Effector memory CD4-positive, alpha-beta T cell (primary cell): ENCODE results near the gene SLC14A1.

Source experiments
- DNase-seq, 3 donors: peaks; one replicate each; pipeline ENCODE4 v3.0.0-alpha.2; 2020
- H3K27ac ChIP-seq: 2 replicates; pipeline ENCODE4 v1.7.0; 2013; ENCODE audit warnings: mild to moderate bottlenecking, low read length, moderate library complexity; ENCODE audit not compliant: insufficient read depth, poor library complexity, severe bottlenecking
- H3K27me3 ChIP-seq: replicated peaks from 2 replicates; pipeline ENCODE4 v1.7.0; 2013; ENCODE audit warnings: mild to moderate bottlenecking, low read length; ENCODE audit not compliant: insufficient read depth, control insufficient read depth, poor library complexity, severe bottlenecking
- H3K36me3 ChIP-seq: 2 replicates; pipeline ENCODE4 v1.7.0; 2013; ENCODE audit warnings: mild to moderate bottlenecking, low read length, moderate library complexity; ENCODE audit not compliant: control insufficient read depth, insufficient read depth
- H3K4me1 ChIP-seq: 2 replicates; pipeline ENCODE4 v1.7.0; 2013; ENCODE audit warnings: low read length, mild to moderate bottlenecking; ENCODE audit not compliant: control insufficient read depth, insufficient read depth, poor library complexity, severe bottlenecking
- H3K4me3 ChIP-seq: 2 replicates; pipeline ENCODE4 v1.7.0; 2013; ENCODE audit warnings: low read length, low read depth, mild to moderate bottlenecking; ENCODE audit not compliant: insufficient read depth, poor library complexity, severe bottlenecking
- H3K9me3 ChIP-seq: 2 replicates; pipeline ENCODE4 v1.7.0; 2013; ENCODE audit warnings: mild to moderate bottlenecking, low read length, moderate library complexity; ENCODE audit not compliant: control insufficient read depth
- total RNA-seq, 3 donors: gene quantifications; one replicate each; lab custom pipeline; 2026; lab: John Stamatoyannopoulos, UW

Gene SLC14A1
- total RNA-seq = 11.8 to 18.2 (median 12.5) reads per million in 3 donors

DNA sequence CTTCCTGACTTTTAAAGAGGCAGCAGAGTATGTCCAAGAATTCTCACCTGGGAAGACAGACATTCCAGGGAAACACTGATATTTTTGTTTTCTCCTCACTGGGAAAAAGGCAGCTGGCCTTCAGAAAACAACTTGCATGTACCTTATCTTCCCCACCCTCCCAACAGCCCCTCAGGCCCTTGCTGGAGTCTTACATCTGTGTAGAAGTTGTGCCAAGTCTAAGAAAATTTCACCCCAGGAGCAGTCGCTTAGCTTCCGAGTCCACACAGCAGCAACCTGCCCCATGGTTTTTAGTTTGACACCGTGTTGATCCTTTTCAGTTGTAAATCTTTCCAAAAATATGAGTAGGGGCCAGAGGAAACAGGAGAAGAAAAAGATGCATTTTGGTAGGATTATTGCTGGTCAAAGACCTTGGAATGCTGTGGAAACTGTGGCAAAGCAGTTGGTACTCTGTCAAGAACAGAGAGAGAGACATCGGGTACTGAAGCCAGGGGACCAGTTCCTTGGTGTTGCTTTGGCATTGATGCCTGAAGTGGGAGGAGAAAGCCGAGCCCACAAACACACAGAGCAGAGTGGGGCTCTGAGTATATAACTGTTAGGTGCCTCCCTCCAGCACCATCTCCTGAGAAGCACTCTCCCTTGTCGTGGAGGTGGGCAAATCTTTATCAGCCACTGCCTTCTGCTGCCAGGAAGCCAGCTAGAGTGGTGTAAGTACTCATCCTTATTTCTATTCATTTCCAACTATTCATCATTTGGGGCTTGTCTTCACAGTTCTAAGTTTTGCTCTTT, at the start of gene SLC14A1:
Gene SLC14A1, plus strand, starts transcription at position 615 of the 789 bp plus-strand sequence. CDS start 6,140 bp downstream, outside the sequence.
- H3K4me1 ChIP-seq = no peaks in the 10 kb centered on the region
- H3K4me3 ChIP-seq = no peak within 1 kb of the TSS
- H3K27ac ChIP-seq = no peak within 1 kb of the TSS

DNA sequence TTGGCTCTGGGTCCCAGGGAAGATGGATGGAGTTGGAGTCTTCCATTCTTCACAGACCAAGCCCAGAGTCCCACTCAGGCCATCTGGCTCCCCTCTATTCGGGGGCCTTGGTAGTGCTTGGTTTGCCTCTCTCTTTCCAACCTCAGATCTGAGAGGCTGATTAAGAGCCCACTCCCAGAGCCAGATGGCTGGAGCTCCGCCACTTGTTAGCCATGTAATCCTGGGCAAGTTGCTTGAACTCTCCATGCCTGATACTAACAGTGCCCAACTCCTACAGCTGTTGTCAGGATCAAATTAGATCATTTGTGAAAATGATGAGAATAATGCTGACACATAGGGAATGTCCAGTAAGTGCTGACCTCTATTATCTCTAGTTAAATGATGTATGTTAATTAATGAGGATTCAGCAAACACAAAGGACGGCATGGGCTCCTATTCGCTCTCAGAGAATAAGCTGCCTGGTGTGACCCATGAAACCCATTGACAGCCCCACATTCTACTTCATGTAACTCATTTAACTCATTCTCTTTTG, 46.6 kb upstream of the SLC14A1 start:
- no peaks in the 10 kb centered on the region for H3K27me3 ChIP-seq
- no peak for DNase-seq
- no peak overlapping the region for H3K4me3 ChIP-seq
- no peak overlapping the region for H3K27ac ChIP-seq
- H3K9me3 ChIP-seq = no peaks in the 10 kb centered on the region
- no peaks in the 10 kb centered on the region for H3K4me1 ChIP-seq
- no peaks in the 10 kb centered on the region for H3K36me3 ChIP-seq

More for the DNA sequence above, at the start of gene SLC14A1:
- no peaks in the 10 kb centered on the region for H3K27me3 ChIP-seq
- H3K9me3 ChIP-seq = no peaks in the 10 kb centered on the region
- H3K36me3 ChIP-seq = no peaks in the 10 kb centered on the region
- DNase-seq = no peak

DNA sequence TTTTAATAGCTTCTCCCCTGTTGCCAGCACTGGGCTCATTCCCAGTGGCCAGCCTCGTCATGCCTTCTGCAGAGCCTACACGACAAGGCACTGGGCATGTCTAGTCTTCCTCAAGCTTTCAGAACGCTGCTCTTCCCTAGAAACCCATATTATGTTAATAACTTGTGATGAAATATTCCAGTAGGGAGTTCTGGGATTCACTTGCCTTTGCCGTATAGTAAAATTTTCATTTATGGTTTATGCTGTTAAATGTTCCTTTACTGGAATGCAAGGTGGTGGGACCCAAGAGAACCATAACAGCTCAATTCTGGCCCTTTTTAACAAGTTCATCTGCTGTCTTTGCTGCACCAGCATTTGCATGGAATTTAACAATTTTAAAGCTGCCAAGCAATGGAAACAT, 45.5 kb upstream of the SLC14A1 start:
- DNase-seq = no peak
- Histone ChIP-seq H3K36me3 (no peaks in the 10 kb centered on the region), H3K4me1 (no peaks in the 10 kb centered on the region)

GRCh38 chr18:45678850-45679249, 45.1 kb upstream of the SLC14A1 start:
- no peak for DNase-seq
- no peaks in the 10 kb centered on the region for H3K9me3 ChIP-seq
- no peak overlapping the region for H3K4me3 ChIP-seq
- no peaks in the 10 kb centered on the region for H3K27me3 ChIP-seq
- no peak overlapping the region for H3K27ac ChIP-seq
- no peaks in the 10 kb centered on the region for H3K36me3 ChIP-seq
- no peaks in the 10 kb centered on the region for H3K4me1 ChIP-seq

More for the DNA sequence above, 45.5 kb upstream of the SLC14A1 start:
- Histone ChIP-seq H3K9me3 (no peaks in the 10 kb centered on the region), H3K27me3 (no peaks in the 10 kb centered on the region), H3K4me3 (no peak overlapping the region), H3K27ac (no peak overlapping the region)

GRCh38 chr18:45680066-45680690, 43.8 kb upstream of the SLC14A1 start:
- Histone ChIP-seq H3K4me1 (no peaks in the 10 kb centered on the region), H3K27me3 (no peaks in the 10 kb centered on the region), H3K9me3 (no peaks in the 10 kb centered on the region), H3K36me3 (no peaks in the 10 kb centered on the region), H3K4me3 (no peak overlapping the region), H3K27ac (no peak overlapping the region)
- DNase-seq = no peak

GRCh38 chr18:45682181-45682580, 41.8 kb upstream of the SLC14A1 start:
- no peak for DNase-seq
- Histone ChIP-seq H3K27me3 (no peaks in the 10 kb centered on the region), H3K4me1 (peaks cover 19% of the 10 kb centered on the region), H3K27ac (no peak overlapping the region), H3K36me3 (no peaks in the 10 kb centered on the region), H3K4me3 (no peak overlapping the region), H3K9me3 (no peaks in the 10 kb centered on the region)

GRCh38 chr18:45684341-45685115, 39.5 kb upstream of the SLC14A1 start:
- Histone ChIP-seq H3K9me3 (no peaks in the 10 kb centered on the region), H3K4me3 (no peak overlapping the region), H3K27ac (no peak overlapping the region), H3K4me1 (peaks cover 42% of the 10 kb centered on the region), H3K36me3 (no peaks in the 10 kb centered on the region), H3K27me3 (no peaks in the 10 kb centered on the region)
- DNase-seq = no peak

- H3K27ac ChIP-seq = peak overlapping the region; percentile 72
- no peaks in the 10 kb centered on the region for H3K27me3 ChIP-seq
- H3K36me3 ChIP-seq = no peaks in the 10 kb centered on the region
- no peaks in the 10 kb centered on the region for H3K9me3 ChIP-seq
- H3K4me3 ChIP-seq = peak overlapping the region; percentile 47
- peaks cover 49% of the 10 kb centered on the region for H3K4me1 ChIP-seq
- peak; percentile 28 to 48 (median 41) for DNase-seq
These were observed 36.9 kb upstream of the SLC14A1 start for GRCh38 chr18:45686891-45687611.

DNA sequence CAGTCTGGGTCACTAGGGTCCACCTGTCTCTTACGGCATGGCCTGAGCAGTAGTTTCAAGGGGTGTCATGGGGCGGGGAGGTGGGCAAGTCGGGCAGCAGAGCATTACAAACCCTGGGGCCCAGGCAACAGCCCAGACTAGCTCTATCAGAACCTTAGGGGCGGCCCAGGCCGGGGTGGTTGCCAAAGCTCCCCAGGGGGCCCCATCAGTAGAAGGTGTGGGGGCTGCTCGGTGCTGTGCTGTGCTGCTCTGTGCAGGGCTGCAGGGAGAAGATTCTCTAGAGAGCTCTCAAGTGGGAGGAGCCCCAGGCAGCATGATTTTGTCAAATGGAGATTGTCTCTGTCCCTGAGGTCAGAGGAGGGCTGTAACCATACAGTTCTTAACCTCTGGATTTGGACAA, 36.4 kb upstream of the SLC14A1 start:
- Histone ChIP-seq H3K27me3 (no peaks in the 10 kb centered on the region), H3K4me3 (peak overlapping the region; percentile 47)

More for the DNA sequence above, 36.4 kb upstream of the SLC14A1 start:
- DNase-seq = no peak
- H3K36me3 ChIP-seq = no peaks in the 10 kb centered on the region
- peak overlapping the region; percentile 72 for H3K27ac ChIP-seq
- peaks cover 49% of the 10 kb centered on the region for H3K4me1 ChIP-seq
- no peaks in the 10 kb centered on the region for H3K9me3 ChIP-seq
